HG03460 (cell line): ENCODE measurements around the gene TLCD3B.
"Not testable (repeated sequence)": the region's sequence is repeated elsewhere in the genome, so short reads cannot be mapped to it uniquely, and the experiment has no call there.

Experiments used
- ATAC-seq: cut with Tn5 transposase; IDR thresholded peaks from one replicate; pipeline ENCODE4 v1.9.1; 2021; ENCODE audit not compliant: unreplicated experiment

Gene TLCD3B

GRCh38 chr16:30063278-30063892, 32.3 kb upstream of the TLCD3B start:
- no peak for ATAC-seq

- no peak for ATAC-seq
Measured at GRCh38 chr16:30060836-30061554, 29.9 kb upstream of the TLCD3B start.

- no peak for ATAC-seq
Measured at GRCh38 chr16:30060346-30060745, 29.3 kb upstream of the TLCD3B start.

GRCh38 chr16:30054959-30055553, 24.0 kb upstream of the TLCD3B start:
- no peak for ATAC-seq

- no peak for ATAC-seq
Measured at GRCh38 chr16:30054451-30054850, 23.4 kb upstream of the TLCD3B start.

GRCh38 chr16:30053376-30054015, 22.4 kb upstream of the TLCD3B start:
- peak; percentile 14 for ATAC-seq

- ATAC-seq = peak; percentile 60
Measured at GRCh38 chr16:30052671-30053372, 21.8 kb upstream of the TLCD3B start.

GRCh38 chr16:30051518-30051917, 20.4 kb upstream of the TLCD3B start:
- no peak for ATAC-seq

- no peak for ATAC-seq
Measured at GRCh38 chr16:30049871-30050270, 18.8 kb upstream of the TLCD3B start.

GRCh38 chr16:30046588-30046987, 15.5 kb upstream of the TLCD3B start:
- no peak for ATAC-seq

GRCh38 chr16:30046178-30046577, 15.1 kb upstream of the TLCD3B start:
- ATAC-seq = no peak

GRCh38 chr16:30041841-30042240, 10.8 kb upstream of the TLCD3B start:
- ATAC-seq = no peak

- not testable (repeated sequence) for ATAC-seq
Measured at GRCh38 chr16:30040690-30041089, 9.6 kb upstream of the TLCD3B start.

GRCh38 chr16:30040221-30040620, 9.2 kb upstream of the TLCD3B start:
- ATAC-seq = no peak

GRCh38 chr16:30033270-30033669, 2.2 kb upstream of the TLCD3B start:
- no peak for ATAC-seq

GRCh38 chr16:30032083-30032819, 1.2 kb upstream of the TLCD3B start:
- ATAC-seq = no peak

- no peak for ATAC-seq
Measured at GRCh38 chr16:30031477-30031918, 427 bp upstream of the TLCD3B start.

- no peak for ATAC-seq
Measured at GRCh38 chr16:30030011-30030685, 923 bp downstream of the TLCD3B start.

- ATAC-seq = no peak
Measured at GRCh38 chr16:30028438-30029076, 2.5 kb downstream of the TLCD3B start.
